Stimulated activated CD4-positive, alpha-beta T cell treated with anti-CD3 and anti-CD28 coated beads, Interleukin-4, amount 100 ng/mL, for 24 hours (primary cell): ENCODE results near the gene BHLHA9.
"Not testable (repeated sequence)": the region's sequence is repeated elsewhere in the genome, so short reads cannot be mapped to it uniquely, and the experiment has no call there.

ENCODE experiments used
- DNase-seq: peaks from one replicate; pipeline ENCODE4 v3.0.0-alpha.2; 2020

The BHLHA9 gene

DNA sequence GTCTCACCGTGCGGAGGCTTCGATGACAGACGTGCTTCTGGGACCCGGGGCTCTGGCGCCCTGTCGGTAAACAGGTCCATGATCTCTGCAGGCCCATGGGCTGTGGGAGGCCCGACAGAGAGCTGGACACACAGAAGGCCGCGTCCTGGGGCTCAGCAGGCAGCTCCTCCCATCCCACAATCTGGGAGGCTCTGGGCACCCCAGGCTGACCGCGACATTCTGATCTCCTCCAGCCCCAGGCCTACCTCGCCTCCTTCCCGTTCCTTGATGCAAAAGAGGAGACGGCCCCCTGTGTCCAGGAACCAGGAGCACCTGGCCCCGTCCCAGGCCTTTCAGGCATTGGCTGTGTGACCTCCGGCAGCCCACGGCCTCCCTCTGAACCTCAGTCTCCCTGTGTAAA is 32.5 kb downstream of the BHLHA9 start:
- no peak for DNase-seq

DNA sequence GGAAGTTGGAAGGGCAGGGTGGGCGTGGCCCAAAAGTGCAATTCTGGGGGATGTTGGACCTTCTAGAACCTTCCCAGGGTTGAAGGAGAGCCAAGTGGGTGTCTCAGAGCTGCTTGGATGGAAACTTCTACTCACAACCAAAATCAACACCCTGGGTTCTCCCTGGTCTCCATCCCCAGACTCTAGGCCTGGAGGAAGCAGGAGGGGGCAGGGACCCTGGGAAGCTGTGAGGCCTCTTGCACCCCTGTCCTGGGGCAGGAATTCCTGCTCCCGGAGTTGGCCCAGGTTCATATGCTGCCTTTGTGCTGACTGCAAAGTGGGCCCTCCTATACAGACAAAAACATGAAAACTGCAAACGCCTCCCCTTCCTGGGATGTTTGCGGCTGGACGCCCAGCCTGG is 34.3 kb downstream of the BHLHA9 start:
- DNase-seq = no peak

GRCh38 chr17:1304962-1305563 is 34.8 kb downstream of the BHLHA9 start:
- DNase-seq = no peak

- DNase-seq = not testable (repeated sequence)
Observed at GRCh38 chr17:1307829-1308228, 37.6 kb downstream of the BHLHA9 start.

DNA sequence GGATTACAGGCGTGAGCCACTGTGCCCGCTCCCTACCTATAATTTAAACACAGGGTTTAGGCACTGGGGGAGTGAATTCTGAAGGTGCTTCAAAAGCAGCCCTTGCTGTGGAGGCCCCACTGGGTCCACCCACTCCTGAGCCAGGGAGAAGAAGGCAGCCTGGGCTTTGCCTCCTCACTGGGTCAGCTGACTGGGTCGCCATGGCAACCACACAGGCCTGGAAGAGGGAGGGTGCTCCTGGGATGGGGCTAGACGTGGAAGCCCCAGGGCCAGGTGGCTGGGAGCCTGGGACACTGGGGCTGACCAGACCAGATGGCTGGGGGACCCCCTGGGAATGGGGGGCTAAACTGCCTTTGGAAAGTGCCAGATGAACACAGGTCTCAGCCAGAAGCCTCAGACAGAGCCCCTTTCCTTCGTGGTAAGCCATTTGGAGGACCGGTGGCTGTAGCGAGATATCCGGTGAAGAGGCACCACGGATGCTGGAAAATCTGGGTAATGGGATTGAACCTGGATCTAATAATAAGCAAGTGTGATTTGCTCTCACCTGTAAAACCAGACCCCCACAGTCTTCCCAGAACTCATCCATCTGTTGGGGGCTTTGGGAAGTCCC is 42.1 kb downstream of the BHLHA9 start:
- no peak for DNase-seq

DNA sequence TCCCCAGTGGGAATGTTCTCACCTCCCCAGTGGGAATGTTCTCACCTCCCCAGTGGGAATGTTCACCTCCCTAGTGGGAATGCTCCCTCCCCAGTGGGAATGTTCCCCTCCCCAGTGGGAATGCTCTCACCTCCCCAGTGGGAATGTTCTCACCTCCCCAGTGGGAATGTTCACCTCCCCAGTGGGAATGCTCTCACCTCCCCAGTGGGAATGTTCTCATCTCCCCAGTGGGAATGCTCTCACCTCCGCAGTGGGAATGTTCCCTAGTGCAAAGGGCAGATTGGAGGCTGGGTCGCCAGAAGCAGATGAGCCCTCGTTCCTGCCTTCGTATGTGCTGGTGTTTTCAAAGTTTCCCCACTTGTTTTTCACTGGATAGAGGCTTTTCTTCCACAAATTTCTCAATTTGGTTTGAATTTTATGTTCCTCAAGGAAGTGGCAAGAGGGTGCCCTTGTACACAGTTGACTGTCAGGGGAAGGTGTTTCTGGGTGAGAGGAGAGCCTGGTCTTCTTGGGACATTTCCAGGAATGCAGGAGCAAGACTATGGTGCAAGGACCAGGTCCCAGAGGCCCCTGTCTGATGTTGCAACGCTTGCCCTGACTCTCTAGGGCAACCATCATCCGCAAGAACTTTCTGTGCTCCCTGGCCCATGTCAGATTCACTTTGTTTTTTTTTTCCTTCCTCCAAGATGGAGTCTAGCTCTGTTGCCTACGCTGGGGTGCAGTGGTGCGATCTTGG is 43.2 kb downstream of the BHLHA9 start:
- no peak for DNase-seq

GRCh38 chr17:1315409-1315808 is 45.2 kb downstream of the BHLHA9 start:
- DNase-seq = no peak

DNA sequence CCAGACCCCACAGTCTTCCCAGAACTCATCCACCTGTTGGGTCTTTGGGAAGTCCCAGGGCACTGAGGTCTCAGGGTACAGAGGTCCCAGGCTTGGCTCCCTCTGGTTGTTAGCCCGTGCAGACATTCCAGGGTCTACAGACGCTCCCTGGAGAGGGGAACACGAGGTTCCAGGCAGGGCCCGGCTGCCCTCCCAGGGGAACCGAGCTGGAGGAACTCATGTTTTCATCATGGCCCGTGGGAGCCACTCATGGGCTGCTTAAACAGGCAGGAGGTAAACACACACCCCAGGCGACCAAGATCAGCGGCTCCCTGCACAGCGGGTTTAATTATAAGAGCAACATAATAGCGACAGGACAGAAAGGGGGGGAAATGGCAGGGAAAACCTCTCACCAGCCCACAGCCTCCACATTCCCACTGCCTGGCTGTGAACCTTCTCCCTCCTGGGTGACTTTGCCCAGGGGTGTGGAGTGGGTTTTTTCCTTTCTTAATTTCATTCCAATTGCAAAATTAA is 45.7 kb downstream of the BHLHA9 start:
- DNase-seq = no peak
